Kidney epithelial cell (primary cell): ENCODE data around the gene ADARB1. TPM values are rescaled to one million over a fixed set of nuclear protein-coding genes. Genes with fewer than 3 reads are reported as not detected.

ENCODE experiments used
- DNase-seq: peaks from one replicate; pipeline ENCODE4 v3.0.0-alpha.2; 2010; ENCODE audit warnings: low read depth
- H3K27me3 ChIP-seq: 2 replicates; pipeline ENCODE4 v1.6.0; 2011; ENCODE audit warnings: low read length; ENCODE audit not compliant: control insufficient read depth, insufficient read depth
- H3K36me3 ChIP-seq: 2 replicates; pipeline ENCODE4 v1.5.1; 2011; ENCODE audit warnings: low read length; ENCODE audit not compliant: control insufficient read depth, insufficient read depth
- H3K4me3 ChIP-seq: 2 replicates; pipeline ENCODE4 v1.5.1; 2011; ENCODE audit warnings: low read depth, mild to moderate bottlenecking, control low read depth, low read length
- total RNA-seq: library from RNA; depleted of rRNA; stranded (reverse); fragments of >200 nt; gene quantifications from 2 replicates; pipeline ENCODE4 v1.2.3, GENCODE V29; 2015
- TF ChIP-seq, protein P1 (sequence below): IDR thresholded peaks from 2 replicates; pipeline ENCODE4 v1.5.1; 2011; ENCODE audit warnings: mild to moderate bottlenecking, moderate library complexity, low read length, control low read depth, inconsistent platforms; ENCODE audit not compliant: insufficient read depth, poor library complexity, severe bottlenecking

Gene ADARB1
- total RNA-seq, 1 donor from 2014 or later: 6.9 TPM

- H3K4me3 ChIP-seq: no peak overlapping the region
- H3K27me3 ChIP-seq: peaks cover 34% of the 10 kb centered on the region
- no peaks in the 10 kb centered on the region for H3K36me3 ChIP-seq
- TF ChIP-seq, protein P1, sequence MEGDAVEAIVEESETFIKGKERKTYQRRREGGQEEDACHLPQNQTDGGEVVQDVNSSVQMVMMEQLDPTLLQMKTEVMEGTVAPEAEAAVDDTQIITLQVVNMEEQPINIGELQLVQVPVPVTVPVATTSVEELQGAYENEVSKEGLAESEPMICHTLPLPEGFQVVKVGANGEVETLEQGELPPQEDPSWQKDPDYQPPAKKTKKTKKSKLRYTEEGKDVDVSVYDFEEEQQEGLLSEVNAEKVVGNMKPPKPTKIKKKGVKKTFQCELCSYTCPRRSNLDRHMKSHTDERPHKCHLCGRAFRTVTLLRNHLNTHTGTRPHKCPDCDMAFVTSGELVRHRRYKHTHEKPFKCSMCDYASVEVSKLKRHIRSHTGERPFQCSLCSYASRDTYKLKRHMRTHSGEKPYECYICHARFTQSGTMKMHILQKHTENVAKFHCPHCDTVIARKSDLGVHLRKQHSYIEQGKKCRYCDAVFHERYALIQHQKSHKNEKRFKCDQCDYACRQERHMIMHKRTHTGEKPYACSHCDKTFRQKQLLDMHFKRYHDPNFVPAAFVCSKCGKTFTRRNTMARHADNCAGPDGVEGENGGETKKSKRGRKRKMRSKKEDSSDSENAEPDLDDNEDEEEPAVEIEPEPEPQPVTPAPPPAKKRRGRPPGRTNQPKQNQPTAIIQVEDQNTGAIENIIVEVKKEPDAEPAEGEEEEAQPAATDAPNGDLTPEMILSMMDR: no peak
- no peak for DNase-seq
Observed at GRCh38 chr21:45254460-45254930, 180.1 kb downstream of the ADARB1 start.

DNA sequence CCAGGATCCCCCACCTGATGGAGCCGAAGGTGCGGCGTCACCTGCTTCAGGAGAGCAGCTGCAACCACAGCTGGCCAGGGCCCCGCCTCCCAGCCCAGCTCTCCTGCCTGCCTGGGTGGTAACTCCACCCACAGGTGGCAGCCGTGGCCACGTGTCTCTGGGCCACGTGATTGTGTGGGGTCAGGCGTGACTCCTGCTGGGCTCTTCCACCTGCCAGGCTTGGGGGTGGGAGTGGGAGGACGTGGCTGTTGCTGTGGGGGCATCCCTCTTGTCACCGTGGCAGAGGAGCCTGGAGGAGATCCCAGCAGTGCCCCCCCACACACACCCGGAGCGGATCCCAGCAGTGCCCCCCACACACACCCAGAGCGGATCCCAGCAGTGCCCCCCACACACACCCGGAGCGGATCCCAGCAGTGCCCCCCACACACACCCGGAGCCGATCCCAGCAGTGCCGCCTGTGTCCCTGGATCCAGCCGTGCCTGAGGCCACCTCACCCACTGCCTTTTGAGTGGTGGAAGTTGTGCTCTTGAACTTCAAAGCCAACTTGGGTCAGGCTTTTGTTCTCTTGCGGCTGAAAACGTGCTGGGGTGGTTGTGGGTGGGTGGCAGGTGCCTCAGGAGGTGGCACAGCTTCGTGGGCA lies 181.1 kb downstream of the ADARB1 start:
- Histone ChIP-seq H3K4me3 (no peak overlapping the region), H3K27me3 (peaks cover 37% of the 10 kb centered on the region), H3K36me3 (no peaks in the 10 kb centered on the region)
- DNase-seq: no peak
- TF ChIP-seq, protein P1: no peak

GRCh38 chr21:45256021-45256911 lies 181.9 kb downstream of the ADARB1 start:
- peaks cover 37% of the 10 kb centered on the region for H3K27me3 ChIP-seq
- no peak for DNase-seq
- TF ChIP-seq, protein P1: no peak

GRCh38 chr21:45256912-45257672 lies 182.7 kb downstream of the ADARB1 start:
- H3K27me3 ChIP-seq: peaks cover 37% of the 10 kb centered on the region
- no peak for DNase-seq

More at GRCh38 chr21:45256021-45256911, 181.9 kb downstream of the ADARB1 start:
- H3K36me3 ChIP-seq: no peaks in the 10 kb centered on the region
- H3K4me3 ChIP-seq: no peak overlapping the region

GRCh38 chr21:45257673-45258341 lies 183.4 kb downstream of the ADARB1 start:
- TF ChIP-seq, protein P1: no peak
- H3K27me3 ChIP-seq: peaks cover 37% of the 10 kb centered on the region
- DNase-seq: no peak

More at GRCh38 chr21:45256912-45257672, 182.7 kb downstream of the ADARB1 start:
- TF ChIP-seq, protein P1: no peak
- Histone ChIP-seq H3K36me3 (no peaks in the 10 kb centered on the region), H3K4me3 (no peak overlapping the region)

More at GRCh38 chr21:45257673-45258341, 183.4 kb downstream of the ADARB1 start:
- H3K36me3 ChIP-seq: no peaks in the 10 kb centered on the region
- H3K4me3 ChIP-seq: no peak overlapping the region
